Activated gamma-delta T cell treated with anti-CD3 and anti-CD28 coated beads, Interleukin-2, amount 50 U/mL, for 16 hours (primary cell): ENCODE measurements around the gene CXCL5.
"Not testable (repeated sequence)": the region's sequence is repeated elsewhere in the genome, so short reads cannot be mapped to it uniquely, and the experiment has no call there.

Experiments used
- DNase-seq: peaks from one replicate; pipeline ENCODE4 v3.0.0-alpha.2; 2020; ENCODE audit warnings: low read depth

The CXCL5 gene

GRCh38 chr4:73970945-73971344 lies 27.5 kb downstream of the CXCL5 start:
- DNase-seq: no peak

GRCh38 chr4:73970011-73970410 lies 28.5 kb downstream of the CXCL5 start:
- DNase-seq: no peak

GRCh38 chr4:73967866-73968265 lies 30.6 kb downstream of the CXCL5 start:
- no peak for DNase-seq

- DNase-seq: no peak
Observed at GRCh38 chr4:73964862-73965611, 33.4 kb downstream of the CXCL5 start.

- no peak for DNase-seq
Observed at GRCh38 chr4:73962724-73963123, 35.8 kb downstream of the CXCL5 start.

GRCh38 chr4:73959041-73959440 lies 39.4 kb downstream of the CXCL5 start:
- not testable (repeated sequence) for DNase-seq

GRCh38 chr4:73952352-73952751 lies 46.1 kb downstream of the CXCL5 start:
- DNase-seq: no peak

- DNase-seq: not testable (repeated sequence)
Observed at GRCh38 chr4:73950376-73950920, 48.0 kb downstream of the CXCL5 start.

- DNase-seq: no peak
Observed at GRCh38 chr4:73948990-73949706, 49.3 kb downstream of the CXCL5 start.

GRCh38 chr4:73948291-73948690 lies 50.2 kb downstream of the CXCL5 start:
- no peak for DNase-seq

GRCh38 chr4:73947239-73947985 lies 51.1 kb downstream of the CXCL5 start:
- no peak for DNase-seq

GRCh38 chr4:73945674-73946449 lies 52.6 kb downstream of the CXCL5 start:
- DNase-seq: no peak
